SH-SY5Y (cell line): ENCODE measurements around the gene MAGEF1.

Experiments
- GATA2 ChIP-seq: IDR thresholded peaks from 2 replicates; pipeline ENCODE4 v1.6.1; 2011; ENCODE audit warnings: mild to moderate bottlenecking, low read depth, low read length
- GATA3 ChIP-seq: IDR thresholded peaks from 2 replicates; pipeline ENCODE4 v1.6.1; 2011; ENCODE audit warnings: low read depth, mild to moderate bottlenecking, low read length, moderate library complexity

GRCh38 chr3:184734903-184735701 lies 23.2 kb upstream of the MAGEF1 start:
- TF ChIP-seq GATA2 (no peak), GATA3 (no peak)
